ENCODE measurements around the gene ARL5A.

The ARL5A gene

DNA sequence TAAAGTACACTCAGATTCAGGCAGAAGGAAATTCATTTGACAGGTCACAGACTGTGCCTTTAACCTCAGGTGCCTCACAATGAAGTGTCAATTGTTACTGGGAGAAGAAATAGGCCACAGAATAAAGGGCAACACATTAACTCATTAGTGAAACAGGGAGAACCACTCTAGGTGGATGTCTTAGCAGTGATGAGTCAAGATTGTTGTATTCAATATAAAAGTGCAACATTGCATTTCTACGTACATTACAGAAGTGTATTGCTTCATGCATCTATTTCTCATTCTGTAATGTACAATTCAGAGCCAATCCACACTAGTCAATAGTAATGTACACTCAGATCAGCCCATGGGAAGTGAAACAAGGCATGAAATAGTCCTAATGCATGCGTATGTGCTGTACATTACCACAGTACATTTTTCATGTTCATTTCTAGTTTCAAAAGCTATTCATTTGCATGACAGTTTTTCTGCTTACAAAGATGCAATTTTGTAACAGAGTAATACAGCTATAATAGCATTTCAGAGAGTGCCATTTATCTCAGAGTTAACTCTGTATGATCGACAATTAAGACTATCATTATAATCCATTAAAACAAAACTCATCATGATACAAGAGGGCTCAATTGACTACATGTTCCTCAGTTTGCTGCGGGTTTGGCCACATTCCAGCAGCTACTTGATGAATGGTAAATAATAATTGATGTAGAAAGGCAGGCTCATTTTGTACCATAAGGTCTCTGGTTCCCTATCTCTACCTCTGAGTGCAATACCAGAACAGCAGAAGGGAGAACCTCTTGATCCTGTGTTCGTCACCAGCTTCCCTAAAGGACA lies 12.2 kb upstream of the ARL5A start:
- no peak for DNase-seq

DNA sequence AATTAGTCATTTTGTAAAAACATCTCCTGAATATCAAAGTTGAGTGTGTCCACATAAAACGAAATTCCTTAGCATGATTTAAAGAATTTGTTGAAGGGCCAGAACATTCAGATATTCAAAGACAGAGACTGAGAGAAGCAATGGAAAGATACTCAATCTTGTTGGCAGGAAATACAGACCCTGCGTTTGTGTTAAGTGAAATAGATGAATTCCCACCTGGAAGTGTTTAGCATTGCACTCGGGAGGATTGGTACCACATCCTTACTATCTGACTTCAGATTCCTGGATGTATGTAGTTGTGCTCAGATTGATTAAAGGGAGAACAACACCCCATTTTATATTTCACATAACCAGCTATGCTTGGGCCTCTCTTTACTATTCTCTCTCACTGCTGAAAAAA lies 9.7 kb upstream of the ARL5A start:
- no peak for DNase-seq

DNA sequence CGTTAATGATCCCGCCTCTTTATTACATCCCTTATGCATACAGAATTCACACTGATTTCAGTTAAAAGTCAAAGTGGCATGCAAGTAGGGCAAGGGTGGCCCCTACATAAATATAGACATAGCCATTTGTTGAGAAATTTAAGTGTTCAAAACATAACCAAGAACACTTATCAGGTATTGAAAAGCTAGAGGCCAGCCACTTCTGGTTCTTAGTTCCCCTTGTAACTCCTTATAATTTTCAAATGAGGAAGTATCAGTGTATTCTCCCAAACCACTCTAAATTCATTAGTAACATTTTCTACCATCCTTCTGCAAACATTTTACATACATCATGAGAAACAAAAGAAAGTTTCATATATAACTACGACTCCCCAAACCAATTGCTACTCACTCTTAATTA lies 5.8 kb upstream of the ARL5A start:
- no peak for DNase-seq

GRCh38 chr2:151830961-151831360 lies 2.7 kb upstream of the ARL5A start:
- DNase-seq: no peak

- DNase-seq: no peak
Measured at GRCh38 chr2:151828890-151829324, 686 bp upstream of the ARL5A start.

GRCh38 chr2:151827564-151828142 lies 568 bp downstream of the ARL5A start:
- DNase-seq: no peak

DNA sequence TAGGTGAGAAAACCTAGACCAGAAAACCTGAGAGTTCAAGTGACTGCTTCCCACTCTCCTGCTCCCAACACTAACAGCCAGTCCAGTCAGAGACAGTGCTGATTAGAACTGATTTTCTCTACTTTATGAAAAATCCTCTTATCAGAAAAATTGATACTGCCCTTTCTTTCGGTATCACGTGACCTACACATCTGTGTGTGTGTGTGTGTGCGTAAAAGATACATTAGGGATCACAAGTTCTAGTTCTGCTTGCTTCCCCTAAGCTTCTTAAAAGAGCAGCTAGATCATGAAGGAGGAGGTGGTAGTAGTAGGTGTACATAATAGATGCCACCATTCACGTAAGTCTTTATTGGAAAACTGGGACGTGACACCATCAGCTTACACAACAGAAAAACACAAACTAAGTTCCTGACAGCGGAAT lies 1.5 kb downstream of the ARL5A start:
- DNase-seq: no peak

GRCh38 chr2:151824886-151825285 lies 3.3 kb downstream of the ARL5A start:
- DNase-seq: no peak

DNA sequence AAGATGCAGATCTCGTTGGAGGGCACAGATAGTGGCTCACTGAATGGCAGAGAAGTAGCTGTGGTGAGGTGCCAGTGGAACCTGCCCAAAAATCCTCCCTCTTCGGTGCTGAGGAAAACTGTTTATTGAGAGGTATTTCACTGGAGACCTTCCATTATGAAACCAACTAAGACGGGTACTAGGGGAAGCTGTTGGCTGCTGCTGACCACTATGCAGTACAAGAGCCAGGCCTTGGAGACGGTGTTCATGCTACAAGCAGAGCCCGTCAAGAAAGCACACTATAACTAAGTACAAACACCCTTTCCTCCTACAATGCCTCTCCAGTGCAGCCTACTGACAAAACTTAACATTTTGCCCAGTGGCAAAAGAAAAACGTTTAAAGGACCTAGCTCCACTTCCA lies 4.6 kb downstream of the ARL5A start:
- DNase-seq: no peak

DNA sequence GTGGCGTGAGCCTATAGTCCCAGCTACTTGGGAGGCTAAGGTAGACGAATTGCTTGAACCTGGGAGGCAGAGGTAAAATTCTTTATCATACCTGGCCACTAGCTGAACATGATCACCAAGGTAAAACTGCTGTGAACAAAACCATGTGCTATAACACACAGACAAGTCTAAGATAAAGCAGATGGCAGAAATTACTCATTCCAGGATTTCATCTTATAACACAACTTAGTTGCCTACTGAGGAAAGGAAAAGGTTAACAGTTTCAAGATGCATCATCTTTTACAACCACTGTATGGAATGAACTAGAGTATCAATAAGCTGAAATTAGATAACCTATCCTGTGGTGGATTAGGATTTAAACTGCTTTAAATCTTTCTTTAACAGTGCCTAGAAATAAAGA lies 8.3 kb downstream of the ARL5A start:
- DNase-seq: no peak

DNA sequence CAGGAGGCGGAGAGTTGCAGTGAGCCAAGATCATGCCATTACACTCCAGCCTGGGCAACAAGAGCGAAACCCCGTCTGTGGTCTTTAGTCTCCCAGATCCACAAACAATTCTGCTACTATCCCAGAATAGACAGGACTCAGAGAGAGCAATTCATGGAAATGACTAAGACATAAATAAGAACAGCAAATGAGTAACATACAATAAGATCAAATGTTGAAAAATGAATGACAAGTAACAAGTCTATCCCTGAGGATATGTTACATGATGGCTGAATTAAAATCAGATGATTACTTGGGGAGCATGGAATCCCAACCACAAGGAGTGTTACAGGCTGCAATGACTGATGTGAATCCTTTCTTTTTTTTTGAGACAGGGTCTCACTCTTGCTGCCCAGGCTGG lies 10.3 kb downstream of the ARL5A start:
- DNase-seq: no peak

- no peak for DNase-seq
Measured at GRCh38 chr2:151816843-151817242, 11.4 kb downstream of the ARL5A start.

DNA sequence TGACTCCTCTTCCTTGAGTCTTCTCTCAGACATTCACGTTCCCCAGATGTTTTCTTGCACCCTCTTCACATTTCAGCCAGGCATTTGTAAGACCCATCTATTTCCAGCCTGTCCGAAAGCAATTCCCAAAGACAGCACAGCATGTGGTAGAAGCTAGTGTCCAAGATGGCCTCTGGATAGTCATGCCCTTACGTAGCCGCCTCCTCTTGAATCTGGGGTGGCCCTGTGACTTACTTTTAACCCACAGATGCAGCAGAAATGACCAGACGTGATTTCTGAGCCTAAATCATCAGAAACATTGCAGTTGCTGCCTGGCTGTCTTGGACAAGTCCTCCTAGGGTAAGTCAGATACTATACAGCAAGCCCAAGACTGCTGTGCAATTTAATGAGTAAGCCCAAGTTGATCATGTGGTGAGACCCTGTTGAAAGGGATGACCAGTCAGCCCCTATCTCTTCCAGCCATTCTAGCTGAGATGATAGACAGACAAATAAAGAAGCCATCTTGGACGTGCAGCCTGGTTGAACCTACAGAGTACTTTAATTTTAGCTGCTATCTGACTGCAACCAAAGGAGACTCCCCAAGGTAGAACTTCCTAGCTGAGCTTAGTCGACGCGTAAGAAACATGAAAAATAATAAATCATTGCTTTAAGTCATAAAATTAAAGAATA lies 12.3 kb downstream of the ARL5A start:
- no peak for DNase-seq

DNA sequence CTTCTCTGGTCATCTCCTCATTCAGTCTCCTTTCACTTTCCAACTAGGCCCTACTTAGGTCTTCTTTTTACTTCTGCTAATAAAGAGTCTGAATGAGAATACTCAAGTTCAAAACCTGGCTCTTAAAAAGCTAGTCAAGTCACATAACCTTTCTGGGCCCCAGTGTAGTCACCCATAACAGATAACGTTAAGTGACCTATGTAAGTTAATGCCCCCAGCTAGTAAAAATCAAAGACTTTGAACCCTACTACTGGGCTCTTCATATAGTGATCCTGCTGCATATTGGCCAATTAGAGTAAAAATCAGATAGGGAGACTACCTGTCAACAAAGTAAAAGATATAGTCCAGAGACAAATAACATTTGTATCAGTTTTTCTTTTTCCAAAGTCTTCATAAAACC lies 17.7 kb downstream of the ARL5A start:
- no peak for DNase-seq

GRCh38 chr2:151809073-151809383 lies 19.2 kb downstream of the ARL5A start:
- no peak for DNase-seq

DNA sequence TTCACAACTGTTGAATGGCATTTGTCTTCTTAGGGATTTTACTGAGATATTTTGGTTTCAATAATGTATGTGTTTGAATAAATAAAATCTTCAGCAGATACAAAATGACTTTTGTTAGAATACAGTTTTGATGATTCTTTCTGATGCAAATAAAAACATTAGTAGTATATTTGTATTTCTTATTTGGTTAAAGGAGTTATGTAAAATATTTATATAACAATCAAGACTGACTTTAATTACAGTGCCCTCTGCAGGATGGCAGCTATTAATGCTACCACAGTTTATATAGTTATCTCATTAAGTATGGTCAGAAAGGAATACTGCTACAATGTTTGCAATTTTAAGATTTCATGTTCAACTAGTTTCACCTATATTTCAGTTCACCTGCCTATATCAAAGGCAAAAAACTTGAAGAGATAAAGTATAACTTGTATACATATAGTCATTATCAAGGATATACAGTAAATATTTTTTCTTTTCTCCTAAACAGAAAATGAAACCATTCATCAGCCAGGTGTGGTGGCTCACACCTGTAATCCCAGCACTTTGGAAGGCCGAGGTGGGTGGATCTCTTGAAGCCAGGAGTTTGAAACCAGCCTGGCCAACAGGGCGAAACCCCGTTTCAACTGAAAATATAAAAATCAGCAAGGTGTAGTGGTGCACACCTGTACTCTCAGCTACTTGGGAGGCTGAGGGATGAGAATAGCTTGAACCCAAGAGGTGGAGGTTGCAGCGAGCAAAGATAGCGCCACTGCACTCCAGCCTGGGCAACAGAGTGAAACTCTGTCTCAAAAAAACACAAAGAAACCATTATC lies 19.8 kb downstream of the ARL5A start:
- DNase-seq: no peak

GRCh38 chr2:151805961-151806360 lies 22.3 kb downstream of the ARL5A start:
- no peak for DNase-seq

GRCh38 chr2:151805343-151805742 lies 22.9 kb downstream of the ARL5A start:
- DNase-seq: no peak

DNA sequence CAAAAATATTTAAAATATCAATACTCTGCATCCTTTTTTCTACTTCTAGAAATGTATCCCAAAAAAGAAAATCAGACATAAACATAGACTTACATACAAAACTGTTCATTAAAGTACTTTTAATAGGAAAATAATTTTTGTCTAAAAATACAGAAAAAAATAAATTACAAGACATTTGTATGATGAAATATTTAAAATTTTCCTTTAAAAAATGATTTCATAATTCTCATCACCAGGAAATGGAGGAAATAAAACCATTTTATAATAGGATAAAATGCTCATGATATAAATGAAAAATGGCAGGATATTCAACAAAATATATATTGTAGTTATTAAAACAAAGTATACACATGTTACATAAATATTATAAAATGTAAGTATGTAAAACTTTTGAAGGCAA lies 24.4 kb downstream of the ARL5A start:
- no peak for DNase-seq

GRCh38 chr2:151802315-151802714 lies 25.9 kb downstream of the ARL5A start:
- DNase-seq: no peak

DNA sequence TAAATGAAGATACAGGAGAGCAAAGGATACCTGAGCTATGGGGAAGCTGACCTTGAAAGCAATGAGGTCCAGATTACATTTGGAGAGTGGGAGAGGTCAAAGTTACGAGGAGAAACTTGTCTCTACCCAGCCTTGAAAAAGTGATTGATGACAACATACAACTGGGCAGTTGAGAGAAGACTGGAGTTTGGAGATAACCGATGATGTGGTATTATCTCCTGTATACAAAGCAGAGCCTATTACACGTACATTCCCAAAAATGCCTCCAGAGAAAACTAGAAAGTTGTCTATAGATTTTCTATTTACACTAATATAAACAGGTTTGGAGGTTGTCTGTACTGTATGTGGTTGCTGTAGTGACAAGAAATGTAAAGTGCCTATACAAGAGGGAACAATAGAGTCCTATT lies 28.3 kb downstream of the ARL5A start:
- no peak for DNase-seq

- no peak for DNase-seq
Measured at GRCh38 chr2:151796774-151797173, 31.4 kb downstream of the ARL5A start.

DNA sequence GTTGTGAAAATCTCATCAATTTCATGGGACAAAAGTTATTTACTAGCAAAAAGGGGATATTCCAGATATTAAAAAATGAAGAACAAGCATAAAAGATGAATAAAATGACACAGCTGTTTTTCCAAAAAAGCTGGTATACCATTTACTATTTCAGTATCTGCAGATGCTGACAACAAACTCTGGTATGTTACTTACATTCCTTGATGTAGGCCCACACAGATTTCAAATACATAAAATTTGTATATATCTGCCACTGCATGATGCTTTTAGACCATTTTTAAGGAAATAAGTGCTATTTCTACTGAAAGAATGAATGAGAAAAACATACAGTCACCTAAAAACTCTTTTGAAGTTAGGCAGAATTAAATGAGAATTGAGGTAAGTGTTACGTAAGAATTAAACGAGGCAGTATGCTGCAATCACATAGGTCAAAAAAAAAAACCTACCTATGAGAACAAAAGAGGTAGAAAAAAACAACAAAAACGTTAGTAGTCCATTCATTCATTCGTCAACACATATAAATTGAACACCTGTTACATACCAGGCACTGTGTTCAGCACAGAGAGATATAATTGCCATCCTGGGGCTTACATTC lies 32.5 kb downstream of the ARL5A start:
- DNase-seq: no peak
